A172 (cell line): ENCODE data around the gene MEX3B. TPM values are rescaled to one million over a fixed set of nuclear protein-coding genes. Genes with fewer than 3 reads are reported as not detected.
A peak's percentile ranks its signal among the peaks of the same experiment; 100 is the strongest.
"Not testable (repeated sequence)": the region's sequence is repeated elsewhere in the genome, so short reads cannot be mapped to it uniquely, and the experiment has no call there.

Experiments
- DNase-seq: peaks from one replicate; pipeline ENCODE4 v3.0.0-alpha.2; 2015; ENCODE audit warnings: low spot score
- total RNA-seq: library from RNA; depleted of rRNA; stranded (reverse); fragments of >200 nt; shearing (Covaris generic); gene quantifications from 2 replicates; pipeline ENCODE4 v1.2.3, GENCODE V29; 2014

Gene MEX3B
- total RNA-seq, 1 experiment from 2014 or later: 4.7 TPM

DNA sequence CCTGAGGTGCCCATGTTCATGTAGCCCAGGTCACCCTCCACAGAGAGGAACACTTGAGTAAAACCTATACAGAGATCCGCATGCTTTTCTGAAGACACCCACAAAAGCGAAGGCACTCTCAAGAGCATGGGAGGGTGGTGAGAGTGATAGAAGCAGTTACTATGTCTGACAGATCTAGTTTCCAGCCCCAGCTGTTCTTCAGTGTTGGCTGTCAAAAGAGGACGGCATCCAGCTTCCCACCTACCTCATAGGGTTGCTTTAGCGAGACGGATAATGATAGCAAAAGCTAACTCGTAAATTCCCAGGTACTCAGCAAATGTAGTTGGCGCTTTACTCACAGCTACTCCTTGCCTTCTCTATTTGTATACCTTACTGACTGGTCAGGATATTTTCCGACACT, 3.0 kb upstream of the MEX3B start:
- DNase-seq: no peak

DNA sequence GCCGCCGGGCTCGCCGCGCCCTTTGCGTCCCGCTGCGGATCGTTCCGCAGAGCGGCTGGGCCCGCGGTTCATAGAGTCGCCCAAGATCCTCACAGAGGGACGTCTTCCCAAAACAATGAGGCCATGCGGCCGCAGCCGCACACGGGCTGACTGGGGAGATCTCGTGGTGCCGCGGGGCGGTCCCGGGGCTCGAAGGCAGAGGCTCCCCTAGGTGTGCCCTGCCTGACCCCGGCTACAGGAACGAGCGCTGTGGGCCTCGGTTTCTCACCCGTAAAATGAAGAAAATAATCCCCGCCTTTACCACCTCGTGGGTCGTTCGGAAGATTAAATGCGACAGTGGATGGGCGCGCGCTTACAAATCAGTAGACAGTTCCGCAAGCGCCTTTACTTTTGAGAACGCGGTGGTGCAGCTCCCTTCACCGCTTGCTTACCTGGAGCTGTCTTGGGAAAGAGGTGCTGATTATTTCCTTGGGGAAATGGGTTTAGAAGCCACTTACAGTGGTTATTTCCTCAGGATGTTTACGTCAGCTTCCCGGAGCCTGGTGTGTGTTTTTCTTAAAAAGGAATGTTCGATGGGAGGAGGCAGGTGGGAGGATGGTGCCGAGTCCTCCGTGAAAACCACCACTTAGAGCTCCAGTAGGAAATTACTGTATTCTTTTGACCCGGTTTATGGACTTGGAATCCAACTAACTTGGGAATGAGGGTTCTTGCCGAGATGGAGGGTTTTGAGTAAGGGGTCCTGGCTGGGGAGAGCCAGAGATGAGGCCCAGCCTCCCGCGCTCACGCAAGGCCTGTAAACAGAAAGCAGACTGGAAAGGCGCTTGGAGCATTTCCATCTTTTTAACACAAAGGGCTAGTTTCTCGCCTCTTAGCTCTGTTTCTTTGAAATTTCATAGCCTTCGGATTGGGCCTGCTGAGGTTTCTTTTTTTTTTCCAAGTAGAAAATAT, 1.9 kb upstream of the MEX3B start:
- DNase-seq: no peak

DNA sequence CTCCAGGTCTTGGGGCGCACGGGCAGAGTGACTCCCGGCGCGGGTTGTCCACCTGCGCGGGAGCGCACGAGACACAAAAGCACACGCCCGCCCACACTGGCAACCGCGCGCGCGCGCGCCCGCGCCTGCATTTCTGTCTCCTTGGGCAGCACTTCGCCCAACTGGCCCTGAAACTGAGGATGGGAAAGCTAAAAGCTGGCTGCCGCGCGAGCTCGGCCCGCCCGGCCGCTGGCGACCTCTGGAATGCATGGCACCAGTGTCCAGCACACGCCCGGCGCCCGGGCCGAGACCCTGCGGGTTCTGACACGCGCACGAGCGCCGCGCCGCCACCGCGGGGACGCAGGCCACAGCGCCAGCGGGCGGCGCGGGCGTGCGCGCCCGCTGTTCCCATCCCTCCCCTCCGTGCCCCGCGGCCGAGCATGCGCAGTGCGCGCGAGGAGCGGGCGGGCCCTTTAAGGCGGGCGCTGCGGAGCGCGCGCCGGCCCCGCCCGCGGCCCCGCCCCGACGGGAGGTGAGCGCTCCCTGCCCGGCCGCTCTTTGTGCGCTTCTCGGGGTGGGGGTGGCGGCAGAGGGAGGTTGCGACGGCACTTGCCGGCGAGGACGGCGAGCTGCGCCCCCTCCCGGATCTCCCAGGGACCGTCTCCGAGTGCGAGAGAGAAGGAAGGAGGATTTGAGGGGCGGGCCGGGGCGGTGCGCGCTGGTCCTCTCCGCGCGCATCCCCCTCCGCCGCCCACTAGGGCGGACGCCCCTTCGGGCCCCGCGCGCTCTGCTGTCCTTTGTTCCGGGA, 1.0 kb upstream of the MEX3B start:
- peak; percentile 69 for DNase-seq

DNA sequence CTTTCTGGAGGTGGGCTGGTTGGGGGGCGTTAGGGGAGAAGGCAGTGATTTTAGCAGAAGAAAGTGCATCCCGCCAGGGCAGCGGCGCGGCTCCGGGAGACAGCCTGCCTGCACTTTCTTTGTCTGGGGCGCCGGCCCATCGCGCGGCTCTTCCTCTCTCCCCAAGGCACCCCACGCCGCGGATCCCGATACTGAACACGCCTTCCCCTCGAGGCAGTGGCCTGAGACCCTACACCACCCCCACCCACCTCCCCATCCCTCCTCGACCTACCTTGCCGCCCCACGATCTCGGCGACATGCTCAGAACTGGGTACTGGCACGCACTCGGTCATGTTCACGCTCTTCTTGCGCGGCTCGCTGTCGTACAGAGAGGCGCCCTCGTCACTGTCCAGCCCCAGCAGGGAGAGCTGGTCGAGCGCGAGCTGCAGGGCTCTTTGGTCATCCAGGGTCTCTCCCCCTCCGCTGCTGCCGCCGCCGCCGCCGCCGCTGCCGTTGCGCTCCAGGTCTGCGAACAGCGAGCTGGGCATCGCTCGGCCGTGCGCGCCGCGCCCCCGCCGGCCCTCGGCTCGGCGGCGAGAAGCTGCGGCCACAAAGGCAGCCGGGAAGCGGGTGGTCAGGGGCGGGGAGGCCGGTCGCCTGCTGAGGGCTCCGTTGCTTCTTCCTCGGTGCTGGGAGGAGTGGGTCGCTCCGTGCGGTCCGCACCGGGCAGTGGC, 483 bp downstream of the MEX3B start:
- peak; percentile 14 for DNase-seq

DNA sequence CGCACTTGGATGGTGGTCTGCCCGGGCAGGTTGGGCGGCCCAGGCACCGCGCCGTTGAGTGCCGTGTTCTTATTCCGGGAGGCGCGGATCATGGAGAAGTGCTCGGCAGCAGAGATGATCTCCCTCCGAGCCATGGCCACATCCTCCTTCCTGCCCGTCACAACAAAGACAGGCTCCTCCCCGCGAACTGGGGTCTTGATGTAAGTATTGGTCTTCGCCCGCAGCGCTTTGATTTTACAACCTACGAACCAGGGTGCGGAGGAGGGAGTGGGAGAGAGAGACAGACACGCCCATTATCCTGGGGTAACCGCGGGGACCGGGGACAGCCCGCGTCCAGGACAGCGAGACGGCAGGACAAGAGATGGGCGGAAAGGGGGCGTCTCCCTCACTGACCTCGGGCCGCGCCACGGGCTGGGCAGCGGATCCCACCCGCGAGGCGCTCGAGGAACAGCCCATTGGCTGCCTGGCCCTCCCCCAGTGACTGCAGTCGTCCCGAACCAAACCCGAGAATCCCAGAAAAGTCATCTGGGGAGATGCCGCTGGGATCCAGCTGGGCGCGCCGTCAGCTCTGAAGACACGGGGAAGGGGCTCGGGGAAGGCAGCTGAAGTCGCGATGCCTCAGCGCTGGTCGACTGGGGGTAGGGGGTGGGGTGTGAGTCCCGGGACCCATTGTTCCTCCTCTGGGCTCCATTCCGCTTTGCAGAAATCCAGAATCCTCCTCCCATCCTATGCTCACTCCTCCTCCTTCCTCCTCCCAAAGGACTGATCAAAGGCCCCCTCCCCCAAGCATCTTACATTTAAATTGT, 1.2 kb downstream of the MEX3B start:
- DNase-seq: peak; percentile 39

DNA sequence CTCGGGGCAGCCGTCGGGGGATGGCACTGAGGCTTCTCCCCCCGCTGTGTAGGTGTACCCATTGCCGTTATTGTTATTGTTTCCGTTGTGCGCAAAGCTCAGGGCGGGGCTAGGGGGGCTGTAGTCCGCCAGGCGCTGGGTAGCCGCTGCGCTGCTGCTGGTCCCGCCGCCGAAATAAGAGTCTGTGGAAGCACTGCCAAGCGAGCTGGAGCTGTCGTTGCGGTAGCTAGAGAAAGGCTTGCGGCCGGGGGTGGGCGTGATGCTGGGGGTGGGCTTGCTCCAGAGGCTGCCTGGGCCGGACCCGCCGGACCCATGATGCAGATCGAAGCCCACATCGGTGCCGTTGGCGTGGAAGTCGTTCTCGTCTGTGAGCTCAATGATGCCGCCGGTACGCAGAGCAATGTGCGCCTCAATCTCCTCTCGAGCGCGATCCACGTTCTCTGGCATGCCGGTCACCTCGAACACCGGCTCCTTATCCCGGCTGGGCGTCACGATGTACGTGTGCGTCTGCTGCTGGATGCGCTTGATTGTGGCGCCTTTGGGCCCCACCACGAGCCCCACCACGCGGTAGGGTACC, 1.9 kb downstream of the MEX3B start:
- no peak for DNase-seq

DNA sequence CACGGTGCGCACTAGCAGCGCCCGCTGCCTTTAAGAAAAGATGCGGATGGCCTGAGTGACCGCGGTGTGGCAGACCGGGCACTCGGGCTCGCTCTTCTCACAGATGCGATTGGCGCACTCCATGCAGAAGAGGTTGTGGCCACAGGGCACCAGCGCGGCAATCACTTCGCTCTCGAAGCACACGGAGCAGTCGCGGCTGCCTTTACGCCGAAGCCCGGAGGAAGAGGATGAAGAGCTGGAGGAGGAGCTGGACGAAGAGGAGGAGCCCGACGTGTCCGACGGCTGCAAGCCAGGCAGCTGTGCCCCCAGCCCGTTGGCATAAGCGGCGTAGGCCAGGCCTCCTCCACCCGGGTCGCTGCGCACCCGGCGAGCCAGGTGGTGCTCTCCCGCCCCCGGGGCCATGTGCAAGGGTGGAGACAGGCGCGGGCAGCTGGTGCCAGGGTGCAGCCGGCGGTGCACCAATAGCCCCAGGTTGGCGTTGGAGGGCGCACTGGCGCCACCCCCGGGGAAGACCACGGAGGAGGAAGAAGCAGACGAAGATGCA, 2.6 kb downstream of the MEX3B start:
- DNase-seq: no peak

DNA sequence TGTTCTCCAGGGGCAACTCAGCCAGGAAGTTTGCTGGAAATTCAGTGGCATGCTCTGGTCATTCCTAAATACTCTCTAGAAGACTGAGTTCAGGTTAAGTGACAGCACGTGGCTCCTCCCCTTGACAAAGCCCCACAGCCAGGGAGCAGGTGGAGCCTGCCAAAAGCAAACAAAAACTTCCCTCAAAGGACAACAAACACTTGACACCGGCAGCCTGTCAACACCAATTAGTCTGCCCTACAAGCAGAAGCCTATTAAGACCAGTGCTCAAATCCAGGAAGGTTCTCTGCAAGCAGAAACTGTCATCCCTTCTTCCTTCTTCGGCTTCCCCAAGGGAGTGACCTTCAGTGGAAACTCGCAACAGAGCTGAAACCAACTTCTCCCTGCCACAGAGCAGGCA, 5.0 kb downstream of the MEX3B start:
- no peak for DNase-seq

DNA sequence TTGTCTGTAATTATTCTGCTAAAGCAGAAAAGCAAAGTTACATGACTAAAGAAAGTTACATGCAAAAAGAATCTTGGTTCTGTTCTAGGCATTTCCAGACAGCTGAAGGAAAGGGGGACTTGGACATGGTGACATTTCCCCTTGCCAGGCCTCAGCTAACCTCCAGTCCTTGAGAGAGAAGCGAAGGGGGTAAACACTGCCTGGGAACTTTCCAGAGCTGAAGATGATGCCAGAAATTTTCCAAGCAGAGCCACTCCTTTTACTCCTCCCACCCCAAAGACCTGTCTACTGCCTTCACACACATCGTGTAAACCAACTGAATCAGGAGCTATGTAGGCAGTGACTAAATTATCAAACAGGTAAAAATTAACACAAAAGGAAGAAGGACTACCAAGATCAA, 5.4 kb downstream of the MEX3B start:
- DNase-seq: no peak

DNA sequence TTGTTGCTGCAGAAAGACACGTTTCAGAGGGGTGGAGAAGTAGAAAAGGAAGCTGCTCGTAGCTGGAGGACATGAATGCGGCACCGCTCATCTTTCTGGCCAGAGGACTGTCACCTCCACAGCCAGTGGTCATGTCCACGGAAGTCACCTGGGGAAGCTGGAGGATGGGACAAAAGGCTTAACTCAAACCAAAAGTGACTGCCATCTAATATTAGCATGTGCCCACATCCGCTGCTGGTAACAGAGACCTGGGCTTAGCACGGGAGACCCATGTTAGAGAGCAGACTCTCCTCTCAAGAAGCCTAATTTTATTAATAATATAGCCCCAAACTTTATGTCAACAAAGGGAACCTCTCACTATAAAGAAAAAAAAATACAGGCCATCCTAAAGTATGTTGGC, 5.9 kb downstream of the MEX3B start:
- no peak for DNase-seq

DNA sequence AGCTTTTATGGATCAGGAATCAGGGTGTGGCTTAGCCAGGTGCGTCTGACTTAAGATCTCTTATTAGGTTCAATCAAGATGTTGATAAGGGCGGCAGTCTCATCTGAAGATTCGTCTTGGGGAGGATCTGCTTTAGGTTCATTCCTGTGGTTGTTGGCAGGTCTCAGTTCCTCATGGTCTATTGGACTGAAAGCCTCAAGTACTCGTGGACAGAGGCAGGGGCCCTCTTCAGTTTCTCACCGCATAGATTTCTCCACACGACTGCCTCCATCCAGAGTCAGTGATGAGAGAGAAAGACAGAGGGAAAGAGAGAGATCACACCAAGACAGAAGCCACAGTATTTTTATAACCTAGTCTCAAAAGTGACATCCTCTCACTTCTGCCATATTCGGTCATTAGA, 9.4 kb downstream of the MEX3B start:
- no peak for DNase-seq

DNA sequence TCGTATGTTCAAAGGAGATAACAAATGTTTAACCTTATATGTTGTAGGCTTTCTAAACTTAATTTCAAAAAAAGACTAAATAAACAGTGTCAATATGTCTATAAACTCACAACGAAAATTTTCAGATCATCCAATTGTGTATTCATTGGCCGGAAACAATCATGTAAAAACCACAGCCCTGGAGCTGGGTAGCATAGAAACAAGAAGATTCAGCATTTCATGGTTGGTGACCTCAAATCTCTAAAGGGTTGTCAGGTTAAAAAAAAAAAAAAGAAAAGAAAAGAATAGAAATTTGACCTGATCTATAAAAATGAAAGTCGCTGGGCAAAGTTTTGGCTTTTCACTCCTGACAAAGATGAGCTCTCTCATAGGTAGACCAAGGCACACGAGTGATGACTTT, 13.9 kb downstream of the MEX3B start:
- DNase-seq: no peak

DNA sequence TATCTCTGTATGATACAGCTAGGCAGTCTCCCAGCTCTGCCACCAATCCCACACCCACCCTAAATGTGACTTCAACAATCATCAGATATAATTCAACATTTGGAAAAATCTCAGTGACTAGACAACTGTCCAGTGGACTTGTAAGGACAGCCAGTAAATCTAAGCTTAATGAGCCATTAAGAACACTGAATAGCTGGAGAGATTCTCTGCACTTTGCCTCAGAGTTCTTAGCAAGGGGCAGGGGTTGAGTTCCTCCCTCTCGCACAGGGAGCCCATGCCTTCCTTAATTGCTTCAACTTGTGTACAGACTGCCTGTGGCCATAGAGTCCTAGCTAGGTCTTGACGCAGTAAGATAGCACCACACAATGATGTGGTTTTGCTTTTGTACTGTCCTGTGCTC, 15.6 kb downstream of the MEX3B start:
- no peak for DNase-seq

DNA sequence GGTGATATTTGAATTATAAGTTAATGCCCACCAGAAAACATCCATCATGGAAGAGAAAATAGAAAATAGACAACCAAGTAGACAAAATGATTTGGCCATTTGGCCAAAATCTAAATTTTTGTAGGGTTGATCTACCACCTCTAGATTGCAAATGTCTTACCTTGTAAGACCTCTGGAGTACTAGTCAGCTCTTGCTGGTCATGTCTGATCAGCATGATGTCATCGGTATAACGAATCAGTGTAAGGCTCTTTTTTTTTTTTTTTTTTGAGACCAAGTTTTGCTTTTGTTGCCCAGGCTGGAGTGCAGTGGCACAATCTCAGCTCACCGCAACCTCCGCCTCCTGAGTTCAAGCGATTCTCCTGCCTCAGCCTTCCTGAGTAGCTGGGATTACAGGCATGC, 17.7 kb downstream of the MEX3B start:
- not testable (repeated sequence) for DNase-seq

DNA sequence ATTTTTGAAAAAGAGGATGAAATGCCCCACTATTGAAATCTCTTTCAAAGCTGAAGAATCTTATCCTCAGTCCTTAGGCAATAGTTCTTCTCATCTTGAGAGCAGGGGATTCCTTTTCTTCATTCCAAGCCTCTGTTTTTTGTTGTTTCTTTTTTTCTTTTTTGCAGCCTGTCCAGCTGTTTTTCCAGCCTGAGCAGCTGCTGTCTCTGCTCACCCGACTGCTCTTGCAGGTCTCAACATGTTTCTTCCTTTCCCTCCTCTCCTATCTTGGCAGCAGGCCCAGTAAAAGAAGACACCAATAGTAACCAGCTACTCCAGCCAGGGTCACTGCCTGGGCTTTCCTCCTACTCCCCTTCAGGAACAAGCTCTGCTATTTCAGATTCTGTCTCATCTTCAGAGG, 23.8 kb downstream of the MEX3B start:
- DNase-seq: no peak

DNA sequence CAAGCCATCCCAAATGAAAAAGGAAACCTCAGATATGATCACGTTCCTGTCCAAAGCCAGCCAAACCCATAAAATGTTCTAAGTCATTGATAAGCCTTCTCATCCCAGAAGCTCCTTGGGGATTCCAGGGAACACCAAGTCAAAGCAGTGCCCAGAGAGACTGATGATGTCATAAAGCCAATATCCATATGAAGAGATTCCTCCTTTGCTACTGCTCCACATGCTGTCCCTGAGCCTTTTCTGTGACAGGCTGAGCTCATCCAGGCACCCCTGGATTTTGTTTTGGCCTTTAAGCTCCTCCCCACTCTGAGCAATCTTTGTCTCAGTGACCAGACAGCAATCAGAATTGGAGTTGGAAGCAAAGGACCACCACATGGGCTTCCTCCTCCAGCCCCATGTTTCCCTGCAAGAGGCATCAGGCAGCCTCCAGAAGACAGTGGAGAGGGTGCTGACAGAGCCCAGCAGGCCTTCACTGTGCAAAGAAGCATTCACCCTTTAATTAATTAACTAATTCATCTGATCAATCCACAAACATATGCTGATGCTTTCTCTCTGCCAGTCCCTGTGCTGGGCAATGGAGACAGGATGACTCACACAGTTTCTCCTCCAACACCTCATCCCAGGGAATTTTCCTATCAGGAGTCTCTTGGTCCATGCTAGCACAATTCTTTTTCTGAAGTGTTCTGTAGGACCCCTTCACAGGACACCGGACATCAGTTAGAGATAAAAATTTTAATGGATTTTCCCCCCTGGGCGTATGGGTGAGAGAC, 25.0 kb downstream of the MEX3B start:
- no peak for DNase-seq

DNA sequence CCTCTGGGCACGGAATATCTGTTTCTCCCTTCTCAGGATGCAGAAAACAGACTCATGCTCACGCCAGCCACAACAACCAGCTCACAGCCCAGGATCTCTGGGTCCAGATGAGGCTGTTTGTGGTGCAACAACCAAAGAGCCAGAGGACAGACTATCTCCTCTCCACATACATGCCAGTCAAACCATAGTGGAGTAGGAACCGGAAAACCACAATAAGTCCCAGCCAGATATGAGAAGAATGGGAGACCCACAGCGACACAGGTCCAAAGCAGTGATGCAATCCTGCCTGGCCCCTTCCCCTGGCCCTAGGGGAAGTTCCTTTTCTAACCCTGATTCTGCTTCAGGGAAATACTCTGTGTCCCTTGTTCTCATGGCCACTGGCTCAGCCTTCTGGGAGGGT, 27.6 kb downstream of the MEX3B start:
- no peak for DNase-seq

DNA sequence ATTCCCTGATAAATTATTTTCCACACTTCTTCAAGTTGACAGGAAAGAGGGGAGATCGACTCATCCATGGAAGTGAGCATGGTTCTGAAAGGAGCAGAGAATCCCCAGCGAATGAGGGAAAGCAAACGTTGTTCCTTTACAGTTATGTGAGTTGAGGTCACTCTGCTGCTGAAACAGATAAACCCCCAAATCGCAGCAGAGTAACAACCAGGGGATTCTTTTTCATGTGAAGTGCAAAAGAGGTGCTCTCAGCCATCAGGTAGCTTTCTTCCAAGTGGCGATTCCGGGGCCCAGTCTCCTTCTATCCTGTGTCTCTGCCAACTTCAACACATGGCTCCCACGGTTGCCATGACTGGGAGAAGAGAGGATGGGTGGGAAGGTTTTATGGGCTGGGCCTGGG, 28.2 kb downstream of the MEX3B start:
- DNase-seq: no peak

DNA sequence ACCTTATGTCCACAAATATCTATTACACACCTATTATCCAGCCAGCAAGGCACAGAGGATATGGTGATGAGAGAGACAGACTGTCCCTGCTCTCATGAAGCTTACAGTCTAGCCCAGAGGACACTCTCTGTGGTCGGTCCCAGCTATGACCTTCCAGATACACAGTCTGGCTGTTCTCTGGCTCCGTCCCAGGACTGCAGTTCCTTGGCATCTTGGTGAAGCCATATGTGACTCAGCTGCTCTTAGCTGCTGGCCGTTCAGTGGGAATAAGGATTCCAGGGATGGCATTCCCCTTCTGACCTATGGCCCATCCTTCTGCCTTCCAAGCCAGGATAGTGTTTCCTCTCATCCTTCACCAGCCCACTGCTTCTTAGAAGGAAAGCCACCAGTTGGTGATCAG, 30.8 kb downstream of the MEX3B start:
- peak; percentile 2 for DNase-seq

DNA sequence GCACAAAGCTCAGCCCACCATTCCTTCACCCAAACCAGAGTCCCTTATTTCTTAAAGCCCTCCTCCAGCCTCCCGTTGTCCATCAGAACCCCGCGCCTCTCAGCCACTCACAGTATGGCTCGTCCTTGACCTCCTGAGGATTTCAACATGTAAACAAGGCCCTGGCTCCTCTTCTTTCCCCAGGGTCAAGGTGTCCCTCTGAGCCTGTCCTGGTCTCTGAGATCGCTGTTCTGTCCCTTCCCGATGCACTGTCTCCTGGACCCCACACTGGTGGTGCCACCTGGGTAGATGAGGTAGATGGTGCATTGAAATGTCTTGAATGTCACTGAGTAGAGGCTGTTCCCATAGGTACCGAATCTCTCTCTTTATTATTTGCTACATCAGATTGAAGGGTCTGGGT, 32.9 kb downstream of the MEX3B start:
- no peak for DNase-seq
